22Rv1 (cell line): ENCODE data around the gene TMEM94.
"Not testable (repeated sequence)": the region's sequence is repeated elsewhere in the genome, so short reads cannot be mapped to it uniquely, and the experiment has no call there.

Experiments
- H3K27ac ChIP-seq: fragments of 450-650 bp; 2 replicates; pipeline ENCODE4 v1.5.1; 2017
- ZFX ChIP-seq: fragments of 450-650 bp; IDR thresholded peaks from 2 replicates; pipeline ENCODE4 v1.6.1; 2017; ENCODE audit warnings: antibody characterized with exemption, borderline replicate concordance
- TF ChIP-seq, protein P1 (sequence below): fragments of 450-650 bp; IDR thresholded peaks from 2 replicates; pipeline ENCODE4 v1.5.1; 2017; ENCODE audit warnings: mild to moderate bottlenecking

TMEM94 gene

DNA sequence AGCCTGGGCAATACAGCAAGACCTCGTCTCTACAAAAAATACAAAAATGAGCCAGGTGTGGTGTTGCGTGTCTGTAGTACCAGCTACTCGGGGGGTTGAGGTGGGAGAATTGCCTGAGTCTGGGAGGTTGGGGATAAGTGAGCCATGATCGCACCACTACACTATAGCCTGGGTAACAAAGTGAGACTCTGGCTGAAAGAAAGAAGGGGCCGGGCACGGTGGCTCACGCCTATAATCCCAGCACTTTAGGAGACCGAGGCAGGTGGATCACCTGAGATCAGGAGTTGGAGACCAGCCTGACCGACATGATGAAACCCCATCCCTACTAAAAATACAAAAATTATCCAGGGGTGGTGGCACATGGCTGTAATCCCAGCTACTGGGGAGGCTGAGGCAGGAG lies 40.4 kb upstream of the TMEM94 start:
- no peak overlapping the region for H3K27ac ChIP-seq
- TF ChIP-seq ZFX: no peak
- TF ChIP-seq, protein P1, sequence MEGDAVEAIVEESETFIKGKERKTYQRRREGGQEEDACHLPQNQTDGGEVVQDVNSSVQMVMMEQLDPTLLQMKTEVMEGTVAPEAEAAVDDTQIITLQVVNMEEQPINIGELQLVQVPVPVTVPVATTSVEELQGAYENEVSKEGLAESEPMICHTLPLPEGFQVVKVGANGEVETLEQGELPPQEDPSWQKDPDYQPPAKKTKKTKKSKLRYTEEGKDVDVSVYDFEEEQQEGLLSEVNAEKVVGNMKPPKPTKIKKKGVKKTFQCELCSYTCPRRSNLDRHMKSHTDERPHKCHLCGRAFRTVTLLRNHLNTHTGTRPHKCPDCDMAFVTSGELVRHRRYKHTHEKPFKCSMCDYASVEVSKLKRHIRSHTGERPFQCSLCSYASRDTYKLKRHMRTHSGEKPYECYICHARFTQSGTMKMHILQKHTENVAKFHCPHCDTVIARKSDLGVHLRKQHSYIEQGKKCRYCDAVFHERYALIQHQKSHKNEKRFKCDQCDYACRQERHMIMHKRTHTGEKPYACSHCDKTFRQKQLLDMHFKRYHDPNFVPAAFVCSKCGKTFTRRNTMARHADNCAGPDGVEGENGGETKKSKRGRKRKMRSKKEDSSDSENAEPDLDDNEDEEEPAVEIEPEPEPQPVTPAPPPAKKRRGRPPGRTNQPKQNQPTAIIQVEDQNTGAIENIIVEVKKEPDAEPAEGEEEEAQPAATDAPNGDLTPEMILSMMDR: no peak

DNA sequence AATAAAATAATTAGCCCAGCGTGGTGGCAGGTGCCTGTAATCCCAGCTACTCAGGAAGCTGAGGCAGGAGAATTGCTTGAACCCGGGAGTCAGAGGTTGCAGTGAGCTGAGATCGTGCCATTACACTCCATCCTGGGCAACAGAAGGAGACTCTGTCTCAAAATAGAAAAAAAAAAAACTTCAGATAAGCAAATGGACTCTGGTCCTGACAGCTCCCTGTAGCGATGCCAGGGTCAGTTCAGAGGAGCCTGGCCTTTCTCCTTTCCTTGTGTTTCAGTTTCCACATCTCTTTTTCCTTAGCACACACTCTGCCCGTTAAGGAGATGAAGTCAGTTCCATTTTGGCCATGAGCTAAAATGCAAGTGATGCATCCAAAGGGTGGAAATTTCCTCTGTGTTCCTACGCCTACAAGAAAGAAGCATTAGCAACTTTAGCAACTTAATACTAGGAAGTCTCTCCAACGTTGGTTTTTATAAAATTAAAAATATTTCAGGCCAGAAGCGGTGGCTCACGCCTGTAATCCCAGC lies 39.3 kb upstream of the TMEM94 start:
- TF ChIP-seq ZFX: no peak
- TF ChIP-seq, protein P1: no peak
- no peak overlapping the region for H3K27ac ChIP-seq

DNA sequence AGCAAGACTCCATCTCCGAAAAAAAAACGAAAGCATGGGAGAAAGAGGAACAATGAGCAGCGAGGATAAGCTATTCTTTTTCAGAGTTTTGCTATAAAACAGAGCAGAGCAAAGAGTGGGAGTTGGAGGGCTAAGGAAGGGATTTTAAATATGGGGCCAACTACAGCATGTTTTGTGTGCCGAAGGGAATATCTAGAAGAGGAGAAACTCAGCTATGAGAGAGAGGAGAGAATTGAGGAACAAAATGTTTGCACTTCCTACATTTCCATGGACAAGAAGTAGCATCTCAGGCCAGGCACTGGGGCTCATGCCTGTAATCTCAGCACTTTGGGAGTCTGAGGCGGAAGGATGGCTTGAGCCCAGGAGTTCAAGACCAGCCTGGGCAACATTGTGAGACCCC lies 37.9 kb upstream of the TMEM94 start:
- TF ChIP-seq ZFX: no peak
- TF ChIP-seq, protein P1: no peak
- H3K27ac ChIP-seq: no peak overlapping the region

DNA sequence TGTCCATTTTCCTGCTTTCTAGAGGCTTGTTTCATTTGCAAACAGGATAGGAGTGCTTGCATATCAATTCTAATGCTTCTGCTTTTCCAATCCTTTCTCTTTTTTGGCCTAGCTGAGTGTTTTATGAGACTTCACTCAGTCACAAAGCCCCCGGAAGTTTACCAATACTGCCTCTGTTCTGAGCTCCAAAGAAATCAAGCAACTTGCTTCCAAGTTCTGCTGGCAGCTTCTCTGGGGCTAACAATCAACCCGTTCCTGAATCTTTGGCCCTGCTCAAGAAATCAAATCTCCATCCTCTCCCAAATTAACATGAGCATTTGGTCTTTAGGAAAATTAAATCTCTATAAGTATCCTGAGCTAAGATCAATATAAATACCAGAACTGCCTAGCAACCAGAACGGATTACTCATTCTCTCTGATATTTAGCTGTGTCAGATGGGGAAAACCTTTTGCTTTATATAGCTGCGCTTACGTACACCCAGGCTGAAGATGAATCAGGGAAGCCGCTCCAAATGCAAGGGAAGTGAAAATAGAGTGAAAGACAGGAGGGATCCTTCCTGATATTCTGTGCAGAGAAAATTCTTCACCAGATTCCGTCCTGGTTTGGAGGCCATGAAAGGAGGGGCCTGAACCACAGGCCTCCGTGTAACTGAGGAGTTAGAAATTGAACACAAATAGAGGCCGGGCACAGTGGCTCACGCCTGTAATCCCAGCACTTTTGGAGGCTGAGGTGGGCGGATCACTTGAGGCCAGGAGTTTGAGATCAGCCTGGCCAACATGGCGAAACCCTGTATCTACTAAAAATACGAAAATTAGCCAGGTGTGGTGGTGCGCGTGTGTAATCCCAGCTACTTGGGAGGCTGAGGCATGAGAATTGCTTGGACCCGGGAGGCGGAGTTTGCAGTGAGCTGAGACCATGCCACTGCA lies 27.6 kb upstream of the TMEM94 start:
- H3K27ac ChIP-seq: no peak overlapping the region
- TF ChIP-seq, protein P1: no peak
- no peak for TF ChIP-seq ZFX

DNA sequence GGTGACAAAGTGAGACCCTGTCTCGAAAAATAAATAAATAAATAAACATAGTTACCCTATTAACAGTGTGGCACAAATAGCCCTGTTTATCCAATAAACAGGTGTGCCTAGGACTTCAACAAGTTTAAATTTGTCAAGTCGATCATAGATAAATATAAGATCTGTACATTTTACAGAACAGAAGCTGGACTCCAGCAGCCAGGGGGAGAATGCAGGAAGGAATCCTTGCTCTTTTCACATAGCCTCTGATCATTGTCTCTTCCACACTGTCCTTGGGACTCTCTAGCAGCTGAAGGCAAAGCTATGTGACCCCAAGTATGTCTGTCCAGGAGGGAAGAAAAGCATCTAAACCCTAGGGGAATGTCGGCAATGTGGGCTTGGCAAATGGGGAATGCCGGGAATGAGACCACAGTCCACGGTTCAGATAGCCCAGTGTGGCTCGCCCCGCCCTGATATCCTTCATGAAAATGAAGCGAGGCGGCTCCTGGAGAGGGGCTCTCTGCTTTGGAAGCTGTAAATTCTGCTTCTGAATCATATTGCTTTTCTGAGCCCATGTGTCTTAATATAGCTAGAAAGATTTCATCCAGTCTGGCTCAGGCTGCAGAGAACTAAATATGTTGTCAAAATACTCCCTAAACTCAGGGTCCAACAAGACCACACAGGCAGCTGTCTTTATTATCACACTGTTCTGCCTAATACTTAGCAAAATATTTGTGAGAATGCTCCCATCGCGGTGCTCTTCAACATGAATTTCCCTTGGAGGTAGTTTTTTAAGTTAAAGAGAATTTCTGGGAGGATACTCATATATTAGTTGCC lies 26.1 kb upstream of the TMEM94 start:
- TF ChIP-seq ZFX: no peak
- TF ChIP-seq, protein P1: no peak
- H3K27ac ChIP-seq: no peak overlapping the region

DNA sequence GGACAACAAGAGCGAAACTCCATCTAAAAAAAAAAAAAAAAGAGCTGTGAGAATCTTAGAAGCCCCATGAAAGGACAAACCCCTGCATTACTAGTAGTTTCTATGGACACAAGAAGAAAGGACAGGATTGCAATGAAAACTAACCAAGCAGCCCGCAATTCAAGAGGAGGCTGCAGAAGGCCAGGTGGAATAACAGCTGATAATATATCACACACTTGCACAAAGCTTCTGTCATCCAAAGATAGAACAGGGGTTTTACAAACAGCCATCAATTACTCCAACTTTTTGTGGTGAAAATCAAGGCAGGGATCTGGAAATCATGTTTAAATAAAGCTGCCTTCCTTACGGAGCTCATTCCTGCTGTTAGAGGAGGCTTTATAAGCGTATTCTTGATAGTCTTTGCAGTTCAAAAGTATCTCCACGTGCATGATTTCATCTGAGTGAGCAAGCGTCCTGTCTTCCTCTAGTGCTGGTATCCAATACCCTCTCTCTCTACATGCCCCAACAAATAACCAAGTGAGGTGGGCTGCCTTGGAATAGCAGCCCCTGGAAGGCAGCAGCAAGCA lies 23.1 kb upstream of the TMEM94 start:
- no peak overlapping the region for H3K27ac ChIP-seq
- TF ChIP-seq ZFX: no peak
- TF ChIP-seq, protein P1: no peak

DNA sequence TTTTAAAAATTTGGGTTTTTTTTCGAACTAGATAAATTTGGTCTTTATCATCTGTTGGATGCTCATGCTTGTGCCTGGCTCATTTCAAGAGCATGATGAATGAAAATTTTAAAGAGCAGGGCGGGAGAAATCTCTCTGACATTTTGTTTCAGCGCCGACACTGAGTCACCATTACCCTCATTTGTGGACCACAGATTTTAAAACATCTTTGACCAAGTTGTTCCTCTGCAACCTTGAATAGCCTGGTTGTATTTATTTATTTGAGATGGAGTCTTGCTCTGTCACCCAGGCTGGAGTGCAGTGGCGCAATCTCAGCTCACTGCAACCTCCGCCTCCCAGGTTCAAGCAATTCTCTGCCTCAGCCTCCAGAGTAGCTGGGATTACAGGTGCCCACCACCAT lies 22.0 kb upstream of the TMEM94 start:
- not testable (repeated sequence) for H3K27ac ChIP-seq

DNA sequence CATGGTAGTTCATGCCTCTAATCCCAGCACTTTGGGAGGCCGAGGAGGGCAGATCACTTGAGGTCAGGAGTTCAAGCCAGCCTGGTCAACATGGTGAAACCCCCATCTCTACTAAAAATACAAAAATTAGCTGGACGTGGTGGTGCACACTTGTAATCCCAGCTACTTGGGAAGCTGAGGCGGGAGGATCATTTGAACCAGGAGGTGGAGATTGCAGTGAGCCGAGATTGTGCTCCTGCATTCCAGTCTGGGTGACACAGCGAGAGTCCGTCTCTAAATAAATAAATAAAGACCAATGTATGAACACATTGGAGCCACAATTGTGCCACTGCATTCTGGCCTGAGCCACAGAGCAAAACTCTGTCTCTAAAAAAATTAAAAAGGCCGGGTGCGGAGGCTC lies 19.0 kb upstream of the TMEM94 start:
- not testable (repeated sequence) for H3K27ac ChIP-seq
